ENCODE measurements around the gene CYP4F8.

GRCh38 chr19:15613338-15613737, 1.7 kb upstream of the CYP4F8 start:
- TF ChIP-seq, protein P1, sequence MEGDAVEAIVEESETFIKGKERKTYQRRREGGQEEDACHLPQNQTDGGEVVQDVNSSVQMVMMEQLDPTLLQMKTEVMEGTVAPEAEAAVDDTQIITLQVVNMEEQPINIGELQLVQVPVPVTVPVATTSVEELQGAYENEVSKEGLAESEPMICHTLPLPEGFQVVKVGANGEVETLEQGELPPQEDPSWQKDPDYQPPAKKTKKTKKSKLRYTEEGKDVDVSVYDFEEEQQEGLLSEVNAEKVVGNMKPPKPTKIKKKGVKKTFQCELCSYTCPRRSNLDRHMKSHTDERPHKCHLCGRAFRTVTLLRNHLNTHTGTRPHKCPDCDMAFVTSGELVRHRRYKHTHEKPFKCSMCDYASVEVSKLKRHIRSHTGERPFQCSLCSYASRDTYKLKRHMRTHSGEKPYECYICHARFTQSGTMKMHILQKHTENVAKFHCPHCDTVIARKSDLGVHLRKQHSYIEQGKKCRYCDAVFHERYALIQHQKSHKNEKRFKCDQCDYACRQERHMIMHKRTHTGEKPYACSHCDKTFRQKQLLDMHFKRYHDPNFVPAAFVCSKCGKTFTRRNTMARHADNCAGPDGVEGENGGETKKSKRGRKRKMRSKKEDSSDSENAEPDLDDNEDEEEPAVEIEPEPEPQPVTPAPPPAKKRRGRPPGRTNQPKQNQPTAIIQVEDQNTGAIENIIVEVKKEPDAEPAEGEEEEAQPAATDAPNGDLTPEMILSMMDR (IDR thresholded peaks at IDR 0.05), result no peak
- TF ChIP-seq EZH2 (IDR thresholded peaks at IDR 0.05), result no peak

Measured in neural progenitor cell (in vitro differentiated cells).